ENCODE results near the gene KATNB1.
"Not testable (repeated sequence)": the region's sequence is repeated elsewhere in the genome, so short reads cannot be mapped to it uniquely, and the experiment has no call there.

KATNB1 gene

DNA sequence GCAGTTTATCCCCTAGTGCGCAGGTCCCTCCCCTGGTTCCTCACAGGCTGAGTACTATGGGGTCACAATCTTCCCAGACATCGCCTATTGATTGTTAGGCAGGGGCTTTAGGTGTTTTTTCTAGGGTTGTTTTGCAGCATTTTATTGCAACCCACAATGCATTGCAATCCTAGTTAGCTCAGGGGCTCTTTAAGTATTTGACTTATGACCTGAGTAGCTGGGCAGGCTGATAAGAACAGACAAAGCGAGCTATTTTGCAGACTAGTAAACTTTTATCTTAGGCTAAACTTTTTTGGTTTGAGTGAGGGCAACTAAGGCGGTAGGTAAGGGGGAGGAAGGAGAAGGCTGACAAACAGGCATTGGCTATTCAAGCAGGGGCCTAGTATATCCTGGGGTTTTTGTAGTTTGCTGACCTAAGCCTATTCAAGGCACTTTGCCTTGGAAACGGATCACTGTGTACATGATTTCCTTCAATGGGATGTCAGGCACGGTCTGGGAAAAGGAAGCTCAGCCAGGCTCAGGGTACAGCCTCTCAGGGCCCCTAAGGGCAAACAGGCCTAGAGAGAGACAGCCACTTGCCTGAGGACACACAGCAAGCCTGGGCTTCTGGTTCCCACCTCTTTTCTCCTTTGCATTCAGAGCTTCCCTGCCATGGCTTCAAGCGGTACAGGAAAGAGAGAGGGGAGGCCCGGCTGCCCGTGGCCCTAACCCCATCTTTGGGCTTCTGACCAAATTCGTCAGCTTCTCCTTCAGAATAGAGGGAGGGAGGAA is 34.6 kb upstream of the KATNB1 start:
- no peak overlapping the region for H3K4me3 ChIP-seq (ENCODE audit: low read depth, low read length)

DNA sequence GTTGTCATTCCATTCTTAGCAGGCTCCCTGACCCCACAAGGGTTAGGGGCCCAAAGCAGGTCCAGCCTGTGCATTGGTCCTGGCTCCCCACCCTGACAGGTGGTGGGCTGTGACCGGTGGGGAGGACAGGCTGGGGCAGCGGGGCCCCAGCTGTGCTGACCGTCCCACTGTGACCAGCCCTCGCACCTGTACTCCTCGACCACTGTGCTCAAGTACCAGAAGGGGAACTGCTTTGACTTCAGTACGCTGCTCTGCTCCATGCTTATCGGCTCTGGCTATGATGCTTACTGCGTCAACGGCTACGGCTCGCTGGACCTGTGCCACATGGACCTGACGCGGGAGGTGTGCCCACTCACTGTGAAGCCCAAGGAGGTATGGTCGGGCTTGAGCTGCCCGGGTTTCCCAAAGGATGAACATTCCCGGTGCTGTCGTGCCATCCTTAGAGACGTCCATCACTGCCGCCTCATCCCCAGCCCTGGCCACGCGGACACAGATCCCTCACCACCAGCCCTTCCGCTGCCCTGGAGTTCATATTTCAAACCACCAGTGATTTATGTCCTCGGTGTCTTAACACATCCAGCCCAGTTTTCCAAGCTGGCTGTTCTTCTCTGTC is 33.7 kb upstream of the KATNB1 start:
- no peak overlapping the region for H3K4me3 ChIP-seq (ENCODE audit: low read depth, low read length)

DNA sequence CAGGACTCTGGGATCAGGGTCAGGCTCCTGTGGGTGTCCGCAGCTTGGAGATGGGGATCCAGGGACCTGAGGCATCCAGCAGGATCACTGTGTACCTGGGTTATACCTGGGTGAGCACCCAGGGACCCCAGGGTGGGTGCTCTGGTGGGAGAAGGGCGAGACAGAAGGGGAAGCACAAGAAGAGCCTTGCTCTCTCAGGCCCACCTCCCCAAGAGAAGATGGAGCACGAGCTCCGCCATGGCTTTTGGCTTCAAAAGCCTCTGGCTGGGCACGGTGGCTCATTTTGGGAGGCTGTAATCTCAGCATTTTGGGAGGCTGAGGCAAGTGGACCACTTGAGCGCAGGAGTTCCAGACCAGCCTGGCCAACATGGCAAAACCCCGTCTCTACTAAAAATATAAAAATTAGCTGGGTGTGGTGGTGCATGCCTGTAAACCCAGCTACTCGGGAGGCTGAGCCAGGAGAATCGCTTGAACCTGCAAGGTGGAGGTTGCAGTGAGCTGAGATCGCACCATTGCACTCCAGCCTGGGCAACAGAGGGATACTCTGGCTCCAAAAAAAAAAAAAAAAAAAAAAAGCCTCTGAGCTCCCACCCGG is 32.1 kb upstream of the KATNB1 start:
- no peak overlapping the region for H3K4me3 ChIP-seq (ENCODE audit: low read depth, low read length)

DNA sequence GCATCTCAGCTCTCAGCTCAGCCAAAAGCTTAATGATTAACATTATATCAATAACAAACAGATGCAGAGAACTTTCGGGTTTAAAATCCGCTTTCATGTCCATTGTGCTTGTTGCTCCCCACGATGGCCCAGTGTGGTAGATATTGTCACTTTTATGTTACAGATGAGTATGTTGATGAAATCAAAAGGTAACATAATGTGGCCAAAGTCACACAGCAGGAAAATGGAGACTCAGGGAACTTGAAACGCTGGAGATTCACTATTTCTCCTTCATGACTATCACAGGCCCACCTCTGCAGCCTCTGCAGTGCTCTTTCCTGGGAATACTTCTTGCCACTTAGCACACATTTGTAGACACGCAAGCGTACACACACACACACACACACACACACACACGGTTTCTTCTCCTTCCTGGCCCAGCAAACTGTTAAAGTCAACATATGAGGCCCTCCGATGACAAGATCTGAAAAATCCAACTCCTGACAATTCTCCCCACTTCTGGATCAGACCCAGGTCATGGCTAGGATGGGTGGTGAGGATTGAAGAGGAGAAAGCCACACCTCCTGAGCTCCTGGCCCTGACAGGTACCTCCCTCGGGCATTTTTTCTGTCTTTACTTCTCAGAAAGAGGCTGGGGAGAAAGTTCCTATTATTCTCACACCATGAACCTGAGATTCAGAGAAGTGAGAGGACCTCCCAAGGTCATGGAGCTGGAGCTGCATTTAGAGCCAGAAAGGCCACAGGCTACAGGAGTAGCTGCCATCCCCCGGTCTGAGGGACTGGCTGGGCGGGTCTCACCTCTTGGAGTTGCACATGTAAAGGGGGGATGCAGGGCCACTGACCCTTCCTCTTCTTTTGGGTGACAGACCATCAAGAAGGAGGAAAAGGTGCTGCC is 31.3 kb upstream of the KATNB1 start:
- no peak overlapping the region for H3K4me3 ChIP-seq (ENCODE audit: low read depth, low read length)

DNA sequence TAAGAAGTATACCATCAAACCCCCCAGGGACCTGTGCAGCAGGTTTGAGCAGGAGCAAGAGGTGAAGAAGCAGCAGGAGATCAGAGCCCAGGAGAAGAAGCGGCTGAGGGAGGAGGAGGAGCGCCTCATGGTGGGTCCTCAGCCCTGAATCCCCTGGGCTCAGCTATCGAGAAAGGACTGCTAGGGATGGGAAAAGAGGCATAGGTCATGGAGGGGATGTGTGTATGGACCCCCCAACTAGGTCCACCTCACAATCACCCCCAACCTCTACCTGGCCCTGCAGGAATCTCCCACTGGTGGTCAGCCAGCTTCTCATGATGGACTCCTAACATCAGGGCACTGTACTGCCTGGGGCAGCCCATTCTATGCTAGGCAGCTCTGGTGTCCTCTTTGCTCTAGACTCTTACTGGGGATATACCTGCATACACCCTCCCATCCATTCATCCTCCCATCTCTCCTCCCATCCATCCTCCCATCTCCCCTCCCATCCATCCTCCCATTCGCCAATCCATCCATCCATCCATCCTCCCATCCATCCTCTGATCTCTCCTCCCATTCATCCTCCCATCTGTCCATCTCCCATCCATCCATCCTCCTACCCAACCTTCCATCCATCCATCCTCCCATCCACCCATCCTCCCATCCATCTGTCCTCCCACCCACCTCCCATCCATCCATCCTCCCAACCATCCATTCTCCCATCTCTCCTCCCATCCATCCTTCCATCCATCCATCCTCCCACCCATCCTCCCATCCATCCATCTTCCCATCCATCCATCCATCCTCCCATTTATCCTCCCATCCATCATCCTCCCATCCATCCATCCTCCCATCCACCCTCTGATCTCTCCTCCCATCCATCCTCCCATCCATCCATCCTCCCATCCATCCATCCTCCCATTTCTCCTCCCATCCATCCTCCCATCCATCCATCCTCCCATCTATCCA is 30.4 kb upstream of the KATNB1 start:
- H3K4me3 ChIP-seq (ENCODE audit: low read depth, low read length), result no peak overlapping the region

DNA sequence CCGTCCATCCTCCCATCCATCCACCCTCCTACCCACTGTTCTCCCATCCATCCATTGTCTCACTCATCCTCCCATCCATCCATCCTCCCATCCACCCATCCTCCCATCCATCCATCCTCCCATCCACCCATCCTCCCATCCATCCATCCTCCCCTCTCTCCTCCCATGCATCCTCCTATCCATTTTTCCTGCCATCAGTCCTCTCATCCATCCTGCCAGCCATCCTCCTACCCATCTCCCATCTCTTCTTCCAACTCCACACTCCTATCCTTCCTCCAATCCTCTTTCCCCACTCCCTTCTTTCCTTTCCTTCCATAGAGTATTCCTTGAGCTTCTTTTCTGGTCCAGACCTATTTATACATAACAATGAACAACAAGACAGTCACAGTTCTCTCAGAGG is 28.9 kb upstream of the KATNB1 start:
- no peak overlapping the region for H3K4me3 ChIP-seq (ENCODE audit: low read depth, low read length)

DNA sequence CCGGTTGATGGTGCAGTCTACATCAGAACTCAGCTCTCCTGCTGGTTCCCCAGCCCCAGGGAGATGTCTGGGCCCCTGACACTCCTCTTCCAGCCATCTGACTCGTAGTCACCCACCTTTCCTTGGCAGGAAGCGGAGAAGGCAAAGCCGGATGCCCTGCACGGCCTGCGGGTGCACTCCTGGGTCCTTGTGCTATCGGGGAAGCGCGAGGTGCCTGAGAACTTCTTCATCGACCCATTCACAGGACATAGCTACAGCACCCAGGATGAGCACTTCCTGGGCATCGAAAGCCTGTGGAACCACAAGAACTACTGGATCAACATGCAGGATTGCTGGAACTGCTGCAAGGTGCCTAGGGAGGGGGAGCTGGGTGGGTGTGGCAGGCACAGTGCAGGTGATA is 28.2 kb upstream of the KATNB1 start:
- H3K4me3 ChIP-seq (ENCODE audit: low read depth, low read length), result no peak overlapping the region

DNA sequence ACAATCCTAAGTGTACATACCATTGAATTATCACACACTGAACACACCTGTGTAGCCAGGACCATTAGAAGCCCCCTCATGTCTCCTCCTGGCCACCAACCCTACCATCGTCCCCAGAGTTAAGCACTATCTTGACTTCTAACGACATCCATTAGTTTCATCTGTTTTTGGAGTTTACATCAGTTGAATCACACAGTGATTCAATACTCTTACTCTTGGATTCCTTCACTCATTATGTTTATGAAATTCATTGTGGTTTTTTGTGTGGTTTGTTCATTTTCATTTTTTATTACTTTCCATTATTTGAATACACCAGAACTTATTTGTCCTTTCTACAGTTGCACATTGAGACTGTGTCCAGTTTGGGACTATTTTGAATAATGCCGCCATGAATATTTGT is 27.4 kb upstream of the KATNB1 start:
- H3K4me3 ChIP-seq (ENCODE audit: low read depth, low read length), result no peak overlapping the region

DNA sequence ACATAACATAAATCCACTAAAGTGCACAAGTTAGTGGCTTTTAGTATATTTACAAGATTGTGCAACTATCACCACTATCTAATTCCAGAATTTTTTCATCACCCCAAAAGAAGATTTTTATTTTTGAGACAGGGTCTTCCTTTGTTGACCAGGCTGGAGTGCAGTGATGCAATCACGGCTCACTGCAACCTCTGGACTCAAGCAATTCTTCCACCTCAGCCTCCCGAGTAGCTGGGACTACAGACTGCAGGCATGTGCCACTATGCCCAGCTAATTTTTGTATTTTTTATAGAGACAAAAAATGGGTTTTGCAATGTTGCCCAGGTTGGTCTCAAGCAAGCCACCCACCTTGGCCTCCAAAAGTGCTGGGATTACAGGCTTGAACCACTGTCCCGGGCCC is 25.9 kb upstream of the KATNB1 start:
- no peak overlapping the region for H3K4me3 ChIP-seq (ENCODE audit: low read depth, low read length)

DNA sequence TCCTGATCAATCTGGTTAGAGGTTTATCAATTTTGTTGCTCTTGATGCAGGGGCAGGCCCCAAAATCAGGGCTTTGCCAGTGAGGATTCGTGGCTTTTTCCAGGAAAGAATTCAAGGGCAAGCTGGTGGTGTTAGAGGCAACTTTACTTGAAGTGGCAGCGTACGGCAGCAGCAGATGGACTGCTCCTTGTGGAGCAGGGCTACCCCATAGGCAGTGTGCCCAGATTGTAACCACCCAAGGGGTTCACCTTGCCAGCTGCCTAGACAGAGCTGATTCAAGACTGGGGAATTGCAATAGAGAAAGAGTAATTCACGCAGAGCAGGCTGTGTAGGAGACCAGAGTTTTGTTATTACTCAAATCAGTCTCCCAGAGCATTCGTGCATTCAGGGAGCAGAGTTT is 24.2 kb upstream of the KATNB1 start:
- no peak overlapping the region for H3K4me3 ChIP-seq (ENCODE audit: low read depth, low read length)

DNA sequence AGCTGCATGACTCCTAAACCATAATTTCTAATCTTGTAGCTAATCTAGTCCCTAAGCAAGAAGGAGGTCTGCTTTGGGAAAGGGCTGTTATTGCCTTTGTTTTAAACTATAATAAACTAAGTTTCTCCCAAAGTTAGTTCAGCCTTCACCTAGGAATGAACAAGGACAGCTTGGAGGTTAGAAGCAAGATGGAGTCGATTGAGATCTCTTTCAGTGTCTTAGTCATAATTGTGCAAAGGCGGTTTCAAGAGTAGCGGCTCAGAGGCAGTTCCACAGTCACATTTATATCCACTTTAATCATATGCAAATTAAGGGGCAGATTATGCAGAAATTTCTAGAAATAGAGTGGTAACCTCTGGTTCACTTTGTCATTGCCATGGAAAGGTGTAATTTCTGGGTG is 23.6 kb upstream of the KATNB1 start:
- H3K4me3 ChIP-seq (ENCODE audit: low read depth, low read length), result no peak overlapping the region

DNA sequence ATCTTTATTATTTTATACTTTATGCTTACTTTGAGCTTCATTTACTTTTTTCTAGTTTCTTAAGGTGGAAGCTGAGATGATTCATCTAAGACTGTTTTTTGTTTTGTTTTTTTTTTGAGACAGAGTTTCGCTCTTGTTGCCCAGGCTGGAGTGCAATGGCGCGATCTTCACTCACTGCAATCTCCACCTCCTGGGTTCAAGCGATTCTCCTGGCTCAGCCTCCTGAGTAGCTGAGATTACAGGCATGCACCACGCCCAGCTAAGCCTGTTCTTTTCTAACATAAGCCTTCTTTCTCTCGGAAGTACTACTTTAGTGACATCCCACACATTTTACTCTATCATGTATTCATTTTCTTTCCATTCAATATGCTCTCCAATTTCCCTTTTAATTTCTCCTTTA is 23.0 kb upstream of the KATNB1 start:
- H3K4me3 ChIP-seq (ENCODE audit: low read depth, low read length), result not testable (repeated sequence)

DNA sequence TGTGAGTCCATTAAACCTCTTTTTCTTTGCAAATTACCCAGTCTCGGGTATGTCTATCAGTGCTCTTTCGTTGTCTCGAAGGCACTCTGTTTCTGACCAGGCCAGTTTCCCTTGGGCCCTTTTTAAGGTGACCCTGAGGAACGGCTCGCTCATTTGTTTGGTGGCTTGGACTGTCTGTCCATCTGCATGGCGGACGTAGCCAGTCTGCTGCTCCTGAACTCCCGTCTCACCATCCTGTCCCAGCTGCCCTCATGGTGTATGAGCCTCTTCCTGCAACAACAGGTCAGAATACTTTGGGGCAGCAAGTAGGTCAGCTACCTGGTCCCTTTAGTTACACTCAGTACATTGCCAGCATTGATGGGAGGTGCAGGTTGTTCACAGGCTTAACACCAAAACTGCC is 22.0 kb upstream of the KATNB1 start:
- H3K4me3 ChIP-seq (ENCODE audit: low read depth, low read length), result no peak overlapping the region

DNA sequence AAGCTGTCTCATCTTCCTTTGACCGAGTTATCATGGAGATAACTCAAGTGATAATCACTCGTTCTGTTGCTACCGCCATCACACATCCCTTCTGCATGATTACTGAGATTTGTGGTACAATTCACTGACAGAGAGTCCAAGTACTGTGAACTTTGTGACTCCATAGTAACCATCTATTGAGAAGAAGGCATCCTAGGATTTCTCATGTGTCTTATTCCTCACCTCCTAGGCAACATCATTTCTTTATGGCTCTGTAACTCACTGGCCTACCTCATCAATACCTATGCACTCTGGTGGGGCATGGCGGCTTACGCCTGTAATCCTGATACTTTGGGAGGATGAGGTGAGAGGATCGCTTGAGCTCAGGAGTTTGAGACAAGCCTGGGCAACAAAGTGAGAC is 21.5 kb upstream of the KATNB1 start:
- no peak overlapping the region for H3K4me3 ChIP-seq (ENCODE audit: low read depth, low read length)

DNA sequence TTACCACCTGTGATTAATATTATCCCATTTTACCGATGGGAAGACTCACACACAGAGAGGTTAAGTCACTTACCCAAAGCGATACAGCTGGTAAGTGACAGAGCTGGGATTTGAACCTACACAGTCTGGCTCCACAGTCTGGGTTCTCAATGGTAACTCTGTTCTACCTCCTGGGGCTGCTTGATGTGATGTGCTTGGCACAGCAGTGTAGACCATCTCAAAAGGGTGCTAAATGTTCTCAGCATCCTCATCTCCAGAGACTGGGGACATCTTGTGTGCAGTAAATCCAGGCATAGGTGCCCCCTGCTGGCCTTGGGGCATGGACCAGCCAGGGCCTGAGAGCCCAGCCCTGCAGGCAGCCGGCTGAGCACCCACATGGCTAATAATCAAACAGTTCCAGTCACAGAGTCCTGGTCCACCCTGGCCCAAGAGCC is 15.4 kb upstream of the KATNB1 start:
- no peak overlapping the region for H3K4me3 ChIP-seq (ENCODE audit: low read depth, low read length)

DNA sequence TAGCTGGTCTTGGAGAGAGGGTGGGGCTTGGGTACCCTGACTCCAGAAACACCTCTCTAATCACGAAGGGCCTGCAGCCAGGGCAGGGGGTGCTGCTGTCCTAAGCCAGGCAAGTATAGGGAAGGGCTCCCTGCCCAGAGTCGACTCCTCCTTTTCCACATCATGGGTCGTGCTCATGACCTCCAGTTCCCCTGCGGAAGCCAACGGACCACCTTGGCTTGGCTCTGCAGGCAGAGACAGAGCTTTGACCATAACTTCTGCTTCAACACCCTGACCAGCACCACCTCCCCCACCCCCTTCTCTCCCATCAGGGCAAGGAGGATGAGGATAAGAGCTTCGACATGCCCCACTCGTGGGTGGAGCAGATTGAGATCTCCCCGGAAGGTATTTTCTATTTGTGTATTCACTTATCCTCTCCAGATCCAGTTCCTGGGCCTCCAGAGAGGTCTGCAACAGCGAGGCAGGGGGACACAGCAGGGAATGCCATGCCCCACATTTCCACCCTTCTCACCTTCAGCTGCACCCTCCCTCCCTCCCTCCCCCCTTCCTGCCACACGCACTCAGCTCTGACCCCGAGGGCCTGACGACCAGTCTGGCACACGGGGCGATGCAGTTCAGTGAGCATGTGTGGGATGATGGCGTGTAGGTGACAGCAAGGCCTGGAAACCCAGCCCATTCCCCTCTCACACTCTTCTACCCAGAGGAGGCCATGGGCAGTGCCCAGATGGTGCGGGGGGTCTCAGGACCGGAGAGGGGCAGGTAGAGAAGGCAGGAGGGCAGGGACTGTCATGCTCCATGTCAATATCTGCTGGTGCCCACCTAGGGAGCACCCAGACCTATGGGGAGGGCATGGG is 14.0 kb upstream of the KATNB1 start:
- no peak overlapping the region for H3K4me3 ChIP-seq (ENCODE audit: low read depth, low read length)

DNA sequence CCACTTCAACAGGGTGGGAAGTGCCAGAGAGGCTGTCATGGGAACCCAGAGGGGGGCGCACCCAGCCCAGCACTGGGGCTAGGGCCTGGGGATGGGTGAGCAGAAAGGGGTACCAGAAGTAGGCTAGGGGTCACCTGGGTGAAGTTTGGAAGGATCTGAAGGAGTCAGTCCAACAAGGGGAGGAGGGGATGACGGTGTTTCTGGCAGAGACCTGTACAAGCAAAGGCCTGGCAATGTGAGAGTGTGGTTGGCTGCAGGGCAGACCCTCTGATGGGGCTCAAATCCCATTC is 13.4 kb upstream of the KATNB1 start:
- no peak overlapping the region for H3K4me3 ChIP-seq (ENCODE audit: low read depth, low read length)

DNA sequence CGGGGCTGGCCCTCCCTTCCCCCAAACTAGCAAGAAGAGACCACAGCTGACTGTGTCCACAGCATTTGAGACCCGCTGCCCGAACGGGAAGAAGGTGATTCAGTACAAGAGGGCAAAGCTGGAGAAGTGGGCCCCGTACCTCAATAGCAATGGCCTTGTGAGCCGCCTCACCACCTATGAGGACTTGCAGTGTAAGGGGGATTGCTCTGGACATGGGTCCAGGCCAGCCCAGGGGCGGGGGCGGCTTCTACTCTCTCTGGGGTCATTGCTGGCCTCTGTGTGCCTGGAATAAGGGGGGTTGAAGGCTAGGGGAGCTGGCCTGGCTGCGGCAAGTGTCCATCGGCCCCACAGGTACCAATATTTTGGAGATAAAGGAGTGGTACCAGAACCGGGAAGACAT is 12.9 kb upstream of the KATNB1 start:
- no peak overlapping the region for H3K4me3 ChIP-seq (ENCODE audit: low read depth, low read length)

DNA sequence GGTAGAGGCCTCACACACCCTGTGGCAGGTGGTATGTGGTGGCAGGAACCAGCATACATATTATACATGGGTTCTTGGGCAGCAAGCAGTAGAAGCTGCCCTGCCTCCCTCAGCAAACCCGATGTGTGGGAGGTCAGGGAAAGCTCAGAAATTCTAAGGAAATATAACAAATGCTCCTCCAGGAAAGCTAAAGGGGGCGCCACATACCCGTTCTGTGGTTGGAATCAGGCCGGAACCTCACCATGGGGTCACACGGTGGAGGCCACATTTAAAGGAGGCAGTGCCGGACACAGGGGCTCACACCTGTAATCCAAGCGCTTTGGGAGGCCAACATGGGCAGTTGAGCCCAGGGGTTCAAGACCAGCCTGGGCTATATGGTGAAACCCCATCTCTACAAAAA is 12.4 kb upstream of the KATNB1 start:
- H3K4me3 ChIP-seq (ENCODE audit: low read depth, low read length), result no peak overlapping the region

DNA sequence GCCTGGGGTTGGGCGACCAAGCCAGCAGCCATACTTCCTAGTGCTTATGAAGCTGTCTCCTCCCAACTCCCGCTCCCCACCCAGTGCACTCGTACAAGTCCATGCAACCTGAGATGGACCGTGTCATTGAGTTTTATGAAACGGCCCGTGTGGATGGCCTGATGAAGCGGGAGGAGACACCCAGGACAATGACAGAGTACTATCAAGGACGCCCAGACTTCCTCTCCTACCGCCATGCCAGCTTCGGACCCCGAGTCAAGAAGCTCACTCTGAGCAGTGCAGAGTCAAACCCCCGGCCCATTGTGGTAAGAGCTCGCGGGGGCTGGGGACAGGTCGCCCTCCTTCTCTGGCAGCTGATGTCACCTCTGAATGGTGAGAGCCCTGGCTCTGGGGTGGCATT is 11.0 kb upstream of the KATNB1 start:
- no peak overlapping the region for H3K4me3 ChIP-seq (ENCODE audit: low read depth, low read length)
